GM12801 (cell line): Measurements from ENCODE around the gene CA7.

ENCODE experiments used
- TF ChIP-seq, protein P1 (sequence below): IDR thresholded peaks from one replicate; pipeline ENCODE4 v1.5.1; 2011; ENCODE audit warnings: control low read depth; ENCODE audit not compliant: insufficient read length; ENCODE audit errors: extremely low read depth

The CA7 gene

GRCh38 chr16:66899945-66900710, 55.9 kb downstream of the CA7 start:
- TF ChIP-seq, protein P1, sequence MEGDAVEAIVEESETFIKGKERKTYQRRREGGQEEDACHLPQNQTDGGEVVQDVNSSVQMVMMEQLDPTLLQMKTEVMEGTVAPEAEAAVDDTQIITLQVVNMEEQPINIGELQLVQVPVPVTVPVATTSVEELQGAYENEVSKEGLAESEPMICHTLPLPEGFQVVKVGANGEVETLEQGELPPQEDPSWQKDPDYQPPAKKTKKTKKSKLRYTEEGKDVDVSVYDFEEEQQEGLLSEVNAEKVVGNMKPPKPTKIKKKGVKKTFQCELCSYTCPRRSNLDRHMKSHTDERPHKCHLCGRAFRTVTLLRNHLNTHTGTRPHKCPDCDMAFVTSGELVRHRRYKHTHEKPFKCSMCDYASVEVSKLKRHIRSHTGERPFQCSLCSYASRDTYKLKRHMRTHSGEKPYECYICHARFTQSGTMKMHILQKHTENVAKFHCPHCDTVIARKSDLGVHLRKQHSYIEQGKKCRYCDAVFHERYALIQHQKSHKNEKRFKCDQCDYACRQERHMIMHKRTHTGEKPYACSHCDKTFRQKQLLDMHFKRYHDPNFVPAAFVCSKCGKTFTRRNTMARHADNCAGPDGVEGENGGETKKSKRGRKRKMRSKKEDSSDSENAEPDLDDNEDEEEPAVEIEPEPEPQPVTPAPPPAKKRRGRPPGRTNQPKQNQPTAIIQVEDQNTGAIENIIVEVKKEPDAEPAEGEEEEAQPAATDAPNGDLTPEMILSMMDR, result no peak

DNA sequence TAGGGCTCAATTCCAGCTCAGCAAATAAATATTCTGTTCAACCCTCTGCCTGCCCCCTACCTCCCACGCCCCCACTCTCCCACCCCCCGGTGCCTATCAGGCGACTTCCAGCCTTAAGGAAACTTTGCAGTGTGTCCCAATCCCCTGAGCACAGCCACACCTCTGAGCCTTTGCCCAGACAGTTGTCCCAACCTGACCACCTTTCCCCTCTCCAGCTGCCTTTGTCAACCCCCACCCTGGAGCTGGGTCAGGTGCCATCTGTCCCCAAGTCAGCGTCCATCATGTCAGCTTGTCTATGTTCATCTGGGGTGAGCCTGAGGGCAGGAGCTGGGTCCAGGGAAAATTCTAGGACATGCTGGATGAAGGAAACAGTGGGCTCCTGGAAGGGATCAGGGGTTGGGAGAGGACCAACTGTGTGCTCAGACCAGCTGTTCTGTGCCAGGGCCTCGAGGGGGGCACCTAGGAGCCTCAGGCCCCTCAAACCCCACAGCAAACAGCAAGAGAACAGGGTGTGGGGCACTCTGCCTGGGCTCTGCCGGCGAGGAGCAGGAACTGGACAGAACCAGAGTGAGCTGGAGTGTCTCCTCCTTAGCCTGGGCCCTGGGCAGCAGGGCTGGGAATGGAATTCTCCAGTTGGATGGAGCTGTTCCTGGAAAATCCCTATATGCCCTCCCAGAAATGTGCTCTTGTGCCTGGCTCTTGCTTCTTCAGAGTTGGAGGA, 56.7 kb downstream of the CA7 start:
- TF ChIP-seq, protein P1, result no peak

DNA sequence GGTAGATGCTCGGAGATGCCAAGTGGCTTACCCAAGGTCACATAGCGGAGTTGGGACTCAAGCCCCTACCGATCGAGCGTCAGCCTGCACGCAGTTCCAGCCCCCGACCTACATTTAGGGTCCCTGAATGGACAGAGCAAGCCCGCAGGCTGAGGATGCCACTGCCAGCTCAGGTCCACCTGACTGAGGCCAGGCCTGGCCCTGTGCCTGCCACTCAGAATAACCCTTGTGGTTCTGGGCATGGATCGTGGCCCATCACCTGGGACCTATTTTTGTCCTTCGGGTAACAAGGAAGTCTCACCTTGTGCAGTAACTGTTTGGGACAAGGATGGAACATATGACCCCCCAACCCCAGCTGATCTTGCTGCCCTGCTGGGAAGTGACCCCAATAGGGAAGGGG, 57.4 kb downstream of the CA7 start:
- TF ChIP-seq, protein P1, result no peak

- TF ChIP-seq, protein P1, result no peak
These were observed 58.7 kb downstream of the CA7 start for GRCh38 chr16:66902648-66903543.
